ENCODE measurements around the gene CAPN7. TPM values are rescaled to one million over a fixed set of nuclear protein-coding genes. Genes with fewer than 3 reads are reported as not detected.
"Not testable (repeated sequence)": the region's sequence is repeated elsewhere in the genome, so short reads cannot be mapped to it uniquely, and the experiment has no call there.

The CAPN7 gene
- total and polyA plus RNA-seq, 2 experiments from 2014 or later = 26.7 to 33.1 TPM

- Histone ChIP-seq H3K36me3 (no peaks in the 10 kb centered on the region), H3K27ac (no peak overlapping the region), H3K27me3 (no peaks in the 10 kb centered on the region), H3K9me3 (ENCODE audit: low read depth) (no peaks in the 10 kb centered on the region), H3K4me1 (ENCODE audit: low read depth) (no peaks in the 10 kb centered on the region), H3K4me3 (no peak overlapping the region)
- TF ChIP-seq CTCF (IDR thresholded peaks at IDR 0.05; ENCODE audit: low read depth, low read length) = no peak
- DNase-seq (ENCODE audit: low read depth in 1 of 2, low spot score in 1 of 2) = no peak
Measured at GRCh38 chr3:15164340-15164739, 41.7 kb upstream of the CAPN7 start.

GRCh38 chr3:15165061-15165460 lies 41.0 kb upstream of the CAPN7 start:
- DNase-seq (ENCODE audit: low read depth in 1 of 2, low spot score in 1 of 2) = no peak

GRCh38 chr3:15166391-15166790 lies 39.7 kb upstream of the CAPN7 start:
- not testable (repeated sequence) for H3K36me3 ChIP-seq; H3K27ac ChIP-seq; H3K27me3 ChIP-seq; DNase-seq (ENCODE audit: low read depth in 1 of 2, low spot score in 1 of 2); H3K9me3 ChIP-seq (ENCODE audit: low read depth); H3K4me3 ChIP-seq; H3K4me1 ChIP-seq (ENCODE audit: low read depth)

More at GRCh38 chr3:15165061-15165460, 41.0 kb upstream of the CAPN7 start:
- Histone ChIP-seq H3K9me3 (ENCODE audit: low read depth) (no peaks in the 10 kb centered on the region), H3K4me3 (no peak overlapping the region), H3K27ac (no peak overlapping the region), H3K4me1 (ENCODE audit: low read depth) (no peaks in the 10 kb centered on the region), H3K27me3 (no peaks in the 10 kb centered on the region), H3K36me3 (no peaks in the 10 kb centered on the region)
- TF ChIP-seq CTCF (IDR thresholded peaks at IDR 0.05; ENCODE audit: low read depth, low read length) = no peak

GRCh38 chr3:15171096-15171495 lies 35.0 kb upstream of the CAPN7 start:
- H3K4me1 ChIP-seq (ENCODE audit: low read depth) = no peaks in the 10 kb centered on the region
- TF ChIP-seq CTCF (IDR thresholded peaks at IDR 0.05; ENCODE audit: low read depth, low read length) = no peak
- H3K4me3 ChIP-seq = no peak overlapping the region
- H3K9me3 ChIP-seq (ENCODE audit: low read depth) = no peaks in the 10 kb centered on the region
- peak in 1 of 2 donors; percentile 37 for DNase-seq (ENCODE audit: low read depth in 1 of 2, low spot score in 1 of 2)
- H3K36me3 ChIP-seq = no peaks in the 10 kb centered on the region
- H3K27me3 ChIP-seq = peaks cover 31% of the 10 kb centered on the region
- H3K27ac ChIP-seq = no peak overlapping the region

- DNase-seq (ENCODE audit: low read depth in 1 of 2, low spot score in 1 of 2) = no peak
- Histone ChIP-seq H3K27me3 (peaks cover 31% of the 10 kb centered on the region), H3K27ac (no peak overlapping the region), H3K4me1 (ENCODE audit: low read depth) (no peaks in the 10 kb centered on the region), H3K4me3 (no peak overlapping the region), H3K9me3 (ENCODE audit: low read depth) (no peaks in the 10 kb centered on the region), H3K36me3 (no peaks in the 10 kb centered on the region)
- no peak for TF ChIP-seq CTCF (IDR thresholded peaks at IDR 0.05; ENCODE audit: low read depth, low read length)
Measured at GRCh38 chr3:15172806-15173205, 33.2 kb upstream of the CAPN7 start.

GRCh38 chr3:15174953-15175352 lies 31.1 kb upstream of the CAPN7 start:
- no peak for TF ChIP-seq CTCF (IDR thresholded peaks at IDR 0.05; ENCODE audit: low read depth, low read length)
- no peak for DNase-seq (ENCODE audit: low read depth in 1 of 2, low spot score in 1 of 2)
- no peaks in the 10 kb centered on the region for H3K4me1 ChIP-seq (ENCODE audit: low read depth)

More at GRCh38 chr3:15174953-15175352, 31.1 kb upstream of the CAPN7 start:
- Histone ChIP-seq H3K27ac (no peak overlapping the region), H3K4me3 (no peak overlapping the region), H3K36me3 (no peaks in the 10 kb centered on the region), H3K27me3 (peaks cover 31% of the 10 kb centered on the region), H3K9me3 (ENCODE audit: low read depth) (no peaks in the 10 kb centered on the region)
